Stimulated activated CD8-positive, alpha-beta memory T cell treated with anti-CD3 and anti-CD28 coated beads, Interleukin-15, amount 100 ng/mL, for 1 hour (primary cell): ENCODE measurements around the gene IFRD1.
"Not testable (repeated sequence)": the region's sequence is repeated elsewhere in the genome, so short reads cannot be mapped to it uniquely, and the experiment has no call there.

Source experiments
- DNase-seq: peaks from one replicate; pipeline ENCODE4 v3.0.0-alpha.2; 2020; ENCODE audit warnings: low read depth

Gene IFRD1

GRCh38 chr7:112444505-112444904 lies 5.8 kb upstream of the IFRD1 start:
- DNase-seq, result no peak

- DNase-seq, result no peak
These were observed 3.8 kb upstream of the IFRD1 start for GRCh38 chr7:112446431-112446830.

- no peak for DNase-seq
These were observed 2.9 kb upstream of the IFRD1 start for GRCh38 chr7:112447406-112447805.

GRCh38 chr7:112448381-112448780 lies 1.9 kb upstream of the IFRD1 start:
- DNase-seq, result no peak

- no peak for DNase-seq
These were observed 1.4 kb upstream of the IFRD1 start for GRCh38 chr7:112448891-112449290.

- peak; percentile 15 for DNase-seq
These were observed 907 bp upstream of the IFRD1 start for GRCh38 chr7:112449353-112449752.

GRCh38 chr7:112450807-112451761 lies 824 bp downstream of the IFRD1 start:
- DNase-seq, result peak; percentile 71

- no peak for DNase-seq
These were observed 2.0 kb downstream of the IFRD1 start for GRCh38 chr7:112452102-112452888.

- DNase-seq, result no peak
These were observed 3.4 kb downstream of the IFRD1 start for GRCh38 chr7:112453505-112454171.

GRCh38 chr7:112454191-112454590 lies 3.9 kb downstream of the IFRD1 start:
- not testable (repeated sequence) for DNase-seq

GRCh38 chr7:112459645-112460044 lies 9.4 kb downstream of the IFRD1 start:
- no peak for DNase-seq

GRCh38 chr7:112462236-112462635 lies 12.0 kb downstream of the IFRD1 start:
- DNase-seq, result no peak

GRCh38 chr7:112467867-112468266 lies 17.6 kb downstream of the IFRD1 start:
- no peak for DNase-seq

- DNase-seq, result no peak
These were observed 19.9 kb downstream of the IFRD1 start for GRCh38 chr7:112470194-112470593.

GRCh38 chr7:112476390-112477052 lies 26.3 kb downstream of the IFRD1 start:
- no peak for DNase-seq

GRCh38 chr7:112481121-112481736 lies 31.0 kb downstream of the IFRD1 start:
- DNase-seq, result no peak

GRCh38 chr7:112481833-112482670 lies 31.8 kb downstream of the IFRD1 start:
- no peak for DNase-seq

- DNase-seq, result no peak
These were observed 34.5 kb downstream of the IFRD1 start for GRCh38 chr7:112484671-112485167.

- no peak for DNase-seq
These were observed 35.5 kb downstream of the IFRD1 start for GRCh38 chr7:112485766-112486165.
